Chondrocyte (in vitro differentiated cells): Measurements from ENCODE around the gene MUC5AC. TPM values are rescaled to one million over a fixed set of nuclear protein-coding genes. Genes with fewer than 3 reads are reported as not detected.

Experiments used
- DNase-seq: peaks from one replicate; pipeline ENCODE4 v3.0.0; 2021; ENCODE audit warnings: mixed read lengths, low spot score
- H3K27ac Mint-ChIP-seq: one replicate; pipeline ENCODE4 v1.8.0; 2021; ENCODE audit warnings: mild to moderate bottlenecking, moderate library complexity, mixed read lengths; ENCODE audit not compliant: unreplicated experiment
- H3K27me3 Mint-ChIP-seq: 2 replicates; pipeline ENCODE4 v1.8.0; 2021; ENCODE audit warnings: low read depth, mixed read lengths
- H3K36me3 Mint-ChIP-seq: 2 replicates; pipeline ENCODE4 v1.8.0; 2021; ENCODE audit warnings: low read depth, mixed read lengths
- H3K4me1 Mint-ChIP-seq: 2 replicates; pipeline ENCODE4 v1.8.0; 2021; ENCODE audit warnings: low read depth, mild to moderate bottlenecking, mixed read lengths
- H3K4me3 Mint-ChIP-seq: one replicate; pipeline ENCODE4 v1.8.0; 2021; ENCODE audit warnings: mild to moderate bottlenecking, moderate library complexity, mixed read lengths; ENCODE audit not compliant: unreplicated experiment
- H3K9me3 Mint-ChIP-seq: 2 replicates; pipeline ENCODE4 v1.8.0; 2021; ENCODE audit warnings: low read depth, mixed read lengths
- total RNA-seq: library from RNA; stranded (reverse); gene quantifications from 3 replicates; pipeline ENCODE4 v1.2.1, GENCODE V29; 2021
- TF ChIP-seq, protein P1 (sequence below): fragments of 200-600 bp; sonication (generic); IDR thresholded peaks from 2 replicates; pipeline ENCODE4 v1.5.0; 2021; ENCODE audit warnings: antibody characterized with exemption, mild to moderate bottlenecking, moderate library complexity

Gene MUC5AC
- total RNA-seq, 1 donor from 2014 or later, result not detected

DNA sequence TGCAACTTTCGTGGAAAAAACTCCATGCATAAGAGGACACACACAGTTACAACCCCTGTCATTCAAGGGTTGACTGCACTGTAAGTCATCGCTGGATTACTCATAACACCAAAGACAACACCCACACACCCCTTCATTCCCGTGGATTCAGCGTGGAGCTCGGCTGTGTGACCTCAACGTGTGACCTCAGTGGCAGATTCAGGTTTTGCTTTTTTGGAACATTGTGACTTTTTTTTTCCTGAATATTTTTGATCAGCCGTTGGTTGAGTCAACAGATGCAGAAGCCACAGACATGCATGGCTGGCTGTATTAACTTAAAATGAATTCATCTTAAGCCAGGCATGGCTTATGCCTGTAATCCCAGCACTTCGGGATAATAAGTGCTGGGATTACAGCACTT, 19.7 kb upstream of the MUC5AC start:
- Mint-ChIP-seq H3K27me3 (peaks cover 32% of the 10 kb centered on the region), H3K9me3 (peaks cover 40% of the 10 kb centered on the region), H3K4me1 (peaks cover 5% of the 10 kb centered on the region), H3K27ac (no peak overlapping the region), H3K36me3 (peaks cover 24% of the 10 kb centered on the region), H3K4me3 (no peak overlapping the region)
- TF ChIP-seq, protein P1, sequence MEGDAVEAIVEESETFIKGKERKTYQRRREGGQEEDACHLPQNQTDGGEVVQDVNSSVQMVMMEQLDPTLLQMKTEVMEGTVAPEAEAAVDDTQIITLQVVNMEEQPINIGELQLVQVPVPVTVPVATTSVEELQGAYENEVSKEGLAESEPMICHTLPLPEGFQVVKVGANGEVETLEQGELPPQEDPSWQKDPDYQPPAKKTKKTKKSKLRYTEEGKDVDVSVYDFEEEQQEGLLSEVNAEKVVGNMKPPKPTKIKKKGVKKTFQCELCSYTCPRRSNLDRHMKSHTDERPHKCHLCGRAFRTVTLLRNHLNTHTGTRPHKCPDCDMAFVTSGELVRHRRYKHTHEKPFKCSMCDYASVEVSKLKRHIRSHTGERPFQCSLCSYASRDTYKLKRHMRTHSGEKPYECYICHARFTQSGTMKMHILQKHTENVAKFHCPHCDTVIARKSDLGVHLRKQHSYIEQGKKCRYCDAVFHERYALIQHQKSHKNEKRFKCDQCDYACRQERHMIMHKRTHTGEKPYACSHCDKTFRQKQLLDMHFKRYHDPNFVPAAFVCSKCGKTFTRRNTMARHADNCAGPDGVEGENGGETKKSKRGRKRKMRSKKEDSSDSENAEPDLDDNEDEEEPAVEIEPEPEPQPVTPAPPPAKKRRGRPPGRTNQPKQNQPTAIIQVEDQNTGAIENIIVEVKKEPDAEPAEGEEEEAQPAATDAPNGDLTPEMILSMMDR, result no peak
- DNase-seq, result no peak

GRCh38 chr11:1139441-1140083, 18.2 kb upstream of the MUC5AC start:
- Mint-ChIP-seq H3K4me3 (no peak overlapping the region), H3K27ac (no peak overlapping the region), H3K9me3 (peaks cover 40% of the 10 kb centered on the region), H3K27me3 (peaks cover 34% of the 10 kb centered on the region), H3K36me3 (peaks cover 19% of the 10 kb centered on the region), H3K4me1 (peaks cover 5% of the 10 kb centered on the region)
- no peak for DNase-seq
- TF ChIP-seq, protein P1, result no peak

- peaks cover 37% of the 10 kb centered on the region for H3K27me3 Mint-ChIP-seq
- H3K27ac Mint-ChIP-seq, result no peak overlapping the region
- peaks cover 15% of the 10 kb centered on the region for H3K36me3 Mint-ChIP-seq
- H3K4me1 Mint-ChIP-seq, result peaks cover 5% of the 10 kb centered on the region
- TF ChIP-seq, protein P1, result no peak
- H3K4me3 Mint-ChIP-seq, result no peak overlapping the region
- peaks cover 33% of the 10 kb centered on the region for H3K9me3 Mint-ChIP-seq
- peak; percentile 40 for DNase-seq
Measured at GRCh38 chr11:1140642-1141490, 16.9 kb upstream of the MUC5AC start.

- peaks cover 6% of the 10 kb centered on the region for H3K4me1 Mint-ChIP-seq
- H3K9me3 Mint-ChIP-seq, result peaks cover 32% of the 10 kb centered on the region
Measured at GRCh38 chr11:1146365-1146764, 11.4 kb upstream of the MUC5AC start.

GRCh38 chr11:1147792-1148191, 10.0 kb upstream of the MUC5AC start:
- H3K4me3 Mint-ChIP-seq, result no peak overlapping the region
- peaks cover 8% of the 10 kb centered on the region for H3K4me1 Mint-ChIP-seq
- H3K9me3 Mint-ChIP-seq, result peaks cover 17% of the 10 kb centered on the region
- TF ChIP-seq, protein P1, result no peak
- no peak overlapping the region for H3K27ac Mint-ChIP-seq
- no peak for DNase-seq
- peaks cover 18% of the 10 kb centered on the region for H3K27me3 Mint-ChIP-seq
- peaks cover 5% of the 10 kb centered on the region for H3K36me3 Mint-ChIP-seq

More at GRCh38 chr11:1146365-1146764, 11.4 kb upstream of the MUC5AC start:
- H3K27me3 Mint-ChIP-seq, result peaks cover 31% of the 10 kb centered on the region
- H3K4me3 Mint-ChIP-seq, result no peak overlapping the region
- no peak overlapping the region for H3K27ac Mint-ChIP-seq
- peak; percentile 72 for DNase-seq
- peaks cover 15% of the 10 kb centered on the region for H3K36me3 Mint-ChIP-seq
- TF ChIP-seq, protein P1, result no peak
